NCI-H1092 (cell line): ENCODE results near the gene MAPK8IP1.

Source experiments
- DNase-seq: peaks from one replicate; lab custom pipeline; 2025; lab: John Stamatoyannopoulos, UW

Gene MAPK8IP1

GRCh38 chr11:45926536-45927331 is 41.3 kb downstream of the MAPK8IP1 start:
- no peak for DNase-seq

GRCh38 chr11:45927332-45927683 is 41.9 kb downstream of the MAPK8IP1 start:
- DNase-seq, result no peak

- DNase-seq, result no peak
Observed at GRCh38 chr11:45927684-45928413, 42.4 kb downstream of the MAPK8IP1 start.

GRCh38 chr11:45928535-45929215 is 43.2 kb downstream of the MAPK8IP1 start:
- DNase-seq, result no peak

GRCh38 chr11:45929486-45930030 is 44.1 kb downstream of the MAPK8IP1 start:
- no peak for DNase-seq

- DNase-seq, result peak; percentile 83
Observed at GRCh38 chr11:45930031-45930794, 44.8 kb downstream of the MAPK8IP1 start.

- DNase-seq, result no peak
Observed at GRCh38 chr11:45930951-45931570, 45.6 kb downstream of the MAPK8IP1 start.

GRCh38 chr11:45931739-45932138 is 46.3 kb downstream of the MAPK8IP1 start:
- no peak for DNase-seq

GRCh38 chr11:45932217-45932616 is 46.8 kb downstream of the MAPK8IP1 start:
- no peak for DNase-seq

GRCh38 chr11:45933131-45933831 is 47.8 kb downstream of the MAPK8IP1 start:
- DNase-seq, result no peak

GRCh38 chr11:45933846-45934579 is 48.6 kb downstream of the MAPK8IP1 start:
- DNase-seq, result no peak

GRCh38 chr11:45934580-45935318 is 49.3 kb downstream of the MAPK8IP1 start:
- no peak for DNase-seq

GRCh38 chr11:45935349-45936064 is 50.1 kb downstream of the MAPK8IP1 start:
- no peak for DNase-seq

- no peak for DNase-seq
Observed at GRCh38 chr11:45936511-45937054, 51.1 kb downstream of the MAPK8IP1 start.

- no peak for DNase-seq
Observed at GRCh38 chr11:45937916-45938315, 52.5 kb downstream of the MAPK8IP1 start.

- no peak for DNase-seq
Observed at GRCh38 chr11:45939836-45940235, 54.4 kb downstream of the MAPK8IP1 start.

GRCh38 chr11:45941285-45941684 is 55.8 kb downstream of the MAPK8IP1 start:
- DNase-seq, result no peak

GRCh38 chr11:45942381-45942780 is 56.9 kb downstream of the MAPK8IP1 start:
- no peak for DNase-seq
